Measurements from ENCODE around the gene COBLL1. TPM values are rescaled to one million over a fixed set of nuclear protein-coding genes. Genes with fewer than 3 reads are reported as not detected.

The COBLL1 gene
- total RNA-seq, 1 experiment from 2014 or later: 6.2 TPM

DNA sequence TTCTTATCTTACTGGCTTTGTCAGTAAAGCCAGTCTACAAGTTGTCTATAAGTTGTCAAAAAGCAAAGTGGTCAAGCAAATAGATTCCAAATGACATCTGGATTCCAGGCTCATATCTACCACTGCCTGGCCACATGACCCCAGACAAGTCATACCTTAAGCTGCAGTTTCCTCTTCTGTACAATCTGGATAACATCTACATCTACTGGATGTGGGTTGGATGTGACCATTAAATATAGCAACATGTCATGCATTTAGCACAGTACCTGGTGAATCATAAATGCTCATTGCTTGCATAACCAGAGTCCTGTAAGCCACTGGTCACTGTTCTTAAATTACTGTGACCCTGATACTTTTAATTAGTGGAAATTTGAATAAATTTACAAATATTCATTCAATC, 16.8 kb downstream of the COBLL1 start:
- no peak for DNase-seq (ENCODE audit: extremely low read depth, low read depth)

DNA sequence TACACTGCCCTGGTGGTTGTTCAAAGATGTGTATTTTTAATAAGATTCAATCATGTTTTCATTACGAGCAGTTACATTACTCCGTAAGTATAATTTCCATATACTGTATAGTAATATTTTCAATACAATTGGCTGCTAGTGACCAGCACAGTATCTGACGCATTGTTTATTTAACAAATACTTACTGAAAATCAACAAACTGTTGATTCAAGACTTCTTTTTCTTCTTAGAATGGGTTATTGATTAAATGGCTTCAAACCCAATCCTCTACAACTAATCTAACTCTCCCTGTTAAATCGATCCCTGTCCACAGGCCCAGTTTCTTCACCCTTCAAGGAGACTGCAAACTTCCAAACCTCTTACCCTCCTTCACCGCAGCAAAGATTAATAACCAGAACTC, 18.5 kb downstream of the COBLL1 start:
- no peak for DNase-seq (ENCODE audit: extremely low read depth, low read depth)

DNA sequence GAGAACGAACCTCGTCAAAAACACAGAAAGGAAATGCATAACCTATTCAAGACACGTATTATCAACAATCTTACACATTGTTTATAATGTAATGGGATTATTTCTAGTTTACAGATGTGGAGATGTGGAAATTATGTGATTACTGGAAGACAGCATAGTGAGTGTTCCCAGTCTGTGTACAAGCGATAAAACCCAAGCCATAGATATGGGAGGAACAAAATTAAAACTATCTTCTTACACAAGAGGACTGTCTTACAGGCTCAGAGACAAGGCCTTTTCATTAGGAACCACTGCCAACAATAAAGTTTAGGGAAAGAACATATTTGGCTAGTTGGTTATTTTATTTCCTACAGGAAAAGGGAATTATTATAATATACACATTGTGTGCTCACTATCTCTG, 20.3 kb downstream of the COBLL1 start:
- DNase-seq (ENCODE audit: extremely low read depth, low read depth): no peak

DNA sequence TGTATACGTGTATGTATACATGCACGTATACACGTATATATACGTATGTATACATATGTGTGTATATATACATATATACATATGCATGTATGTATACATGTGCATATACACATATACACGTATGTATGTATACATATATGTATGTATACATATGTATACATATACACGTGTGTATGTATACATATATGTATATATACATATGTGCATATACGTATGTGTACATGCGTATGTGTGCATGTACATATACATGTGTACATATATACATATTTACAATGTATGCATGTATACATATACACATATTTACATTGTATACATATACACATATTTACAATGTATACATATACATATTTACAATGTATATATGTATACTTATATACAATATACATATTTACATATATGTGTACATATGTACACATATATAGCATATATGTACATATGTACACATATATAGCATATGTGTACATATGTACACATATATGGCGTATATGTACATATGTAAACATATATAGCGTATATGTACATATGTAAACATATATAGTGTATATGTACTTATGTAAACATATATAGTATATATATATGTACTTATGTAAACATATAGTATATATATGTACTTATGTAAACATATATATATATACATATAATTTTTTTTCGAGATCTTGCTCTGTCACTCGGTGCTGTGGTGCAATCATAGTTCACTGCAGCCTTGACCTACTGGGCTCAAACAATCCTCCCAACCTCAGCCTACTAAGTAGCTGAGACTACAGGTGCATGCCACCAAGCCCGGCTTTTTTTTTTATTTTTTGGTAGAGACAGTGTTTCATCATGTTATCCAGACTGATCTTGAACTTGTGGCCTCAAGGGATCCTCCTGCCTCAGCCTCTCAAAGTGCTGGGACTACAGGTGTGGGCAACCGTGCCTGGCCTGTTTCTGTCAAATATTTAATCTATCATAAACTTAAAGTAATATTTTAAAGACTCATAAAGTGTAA, 23.2 kb downstream of the COBLL1 start:
- no peak for DNase-seq (ENCODE audit: extremely low read depth, low read depth)

DNA sequence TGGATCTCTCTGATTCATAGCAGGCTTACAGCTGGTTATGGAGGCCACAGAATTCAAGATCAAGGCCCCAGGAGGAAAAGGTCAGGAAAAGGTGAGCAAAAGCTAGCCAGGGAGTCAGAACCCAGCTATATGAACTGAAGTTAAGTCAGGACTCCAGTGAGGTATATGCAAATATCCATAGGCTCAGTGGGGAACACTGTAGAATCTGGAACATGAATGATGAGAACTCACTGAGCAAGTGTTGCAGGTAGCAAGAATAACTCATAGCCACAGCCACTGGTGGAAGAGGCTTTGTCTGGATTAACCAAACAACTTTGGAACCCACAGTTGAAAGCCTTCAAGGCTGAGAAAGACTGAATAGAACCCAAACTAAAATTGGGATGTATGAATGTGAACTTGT, 24.7 kb downstream of the COBLL1 start:
- DNase-seq (ENCODE audit: extremely low read depth, low read depth): no peak

DNA sequence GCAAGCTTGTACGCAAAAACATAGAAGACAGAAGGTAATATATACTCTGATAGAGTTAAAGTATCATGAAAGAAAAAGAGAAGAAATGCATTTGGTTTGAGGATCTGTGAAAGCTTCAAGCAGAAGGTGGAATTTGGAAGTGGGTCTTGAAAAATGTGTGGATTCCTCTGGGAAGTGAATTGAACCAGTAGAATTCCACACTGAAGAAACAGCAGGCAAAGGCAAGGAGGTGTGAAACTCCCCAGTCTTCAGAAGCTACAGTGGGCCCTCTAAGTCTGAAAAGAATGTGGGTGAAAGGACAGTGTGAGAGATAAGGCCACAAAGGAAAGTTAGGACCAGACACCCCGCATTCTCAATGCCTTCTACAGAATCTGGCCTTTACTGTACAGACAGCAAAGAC, 25.6 kb downstream of the COBLL1 start:
- DNase-seq (ENCODE audit: extremely low read depth, low read depth): no peak

DNA sequence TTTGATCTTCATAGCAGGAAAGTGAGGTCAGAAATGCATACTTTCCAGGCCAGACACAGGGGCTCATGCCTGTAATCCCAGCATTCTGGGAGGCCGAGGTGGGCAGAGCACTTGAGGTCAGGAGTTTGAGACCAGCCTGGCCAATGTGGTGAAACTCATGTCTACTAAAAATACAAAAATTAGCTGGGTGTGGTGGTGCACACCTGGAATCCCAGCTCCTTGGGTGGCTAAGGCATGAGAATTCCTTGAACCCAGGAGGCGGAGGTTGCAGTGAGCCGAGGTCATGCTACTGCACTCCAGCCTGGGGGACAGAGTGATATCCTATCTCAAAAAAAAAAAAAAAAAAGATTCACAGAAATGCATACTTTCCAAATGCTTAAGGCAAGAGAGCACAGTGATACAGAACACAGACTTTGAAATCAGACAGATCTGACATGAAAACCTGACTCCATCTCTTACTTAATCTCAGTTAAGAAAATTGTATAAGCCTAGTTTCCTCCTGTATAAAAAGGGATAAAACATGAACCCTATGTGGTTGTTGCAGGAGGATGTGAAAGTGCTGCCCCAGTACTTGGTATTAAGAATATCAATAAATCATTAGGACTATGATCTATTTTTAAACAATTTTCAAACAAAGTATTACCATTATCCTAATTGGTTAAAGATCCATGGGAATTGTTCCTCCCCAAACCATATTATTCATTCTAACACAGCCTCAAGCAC, 26.4 kb downstream of the COBLL1 start:
- DNase-seq (ENCODE audit: extremely low read depth, low read depth): no peak

DNA sequence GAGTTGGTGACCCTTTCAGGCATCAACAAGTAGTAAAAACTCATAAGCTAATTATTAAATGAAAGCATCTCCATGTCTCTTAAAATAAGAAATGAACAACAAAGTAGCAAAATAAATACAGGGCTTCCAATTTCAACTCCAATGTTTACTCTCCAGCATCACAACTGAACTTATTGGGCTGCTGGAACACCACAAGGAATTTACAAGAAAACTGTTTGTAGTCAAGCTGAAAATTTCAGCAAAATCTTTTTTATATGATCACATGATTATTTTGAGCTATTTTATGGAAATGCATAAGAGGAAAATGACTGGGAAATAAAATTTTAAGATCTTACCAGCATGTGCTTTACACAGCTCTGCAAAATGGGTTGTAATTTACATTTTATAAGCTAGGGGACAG, 28.1 kb downstream of the COBLL1 start:
- DNase-seq (ENCODE audit: extremely low read depth, low read depth): no peak

DNA sequence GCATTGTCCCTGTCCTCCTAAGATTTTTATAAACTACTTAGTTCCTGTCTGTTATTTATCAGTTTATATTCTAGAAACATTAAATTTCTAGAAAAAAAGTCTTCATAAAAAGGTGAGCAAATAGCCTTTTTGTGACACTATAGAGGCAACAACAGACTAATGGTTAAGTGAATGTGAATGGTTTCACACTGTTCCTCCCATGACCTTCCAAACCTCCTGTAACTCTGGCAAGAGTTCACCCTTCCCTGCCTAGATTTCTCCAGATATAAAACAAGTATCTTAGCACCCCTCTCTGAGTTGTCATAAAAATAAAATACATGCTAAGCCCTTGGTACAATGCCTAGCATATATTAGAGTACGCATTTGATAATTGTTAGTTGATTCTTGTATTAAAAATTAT, 29.2 kb downstream of the COBLL1 start:
- no peak for DNase-seq (ENCODE audit: extremely low read depth, low read depth)

DNA sequence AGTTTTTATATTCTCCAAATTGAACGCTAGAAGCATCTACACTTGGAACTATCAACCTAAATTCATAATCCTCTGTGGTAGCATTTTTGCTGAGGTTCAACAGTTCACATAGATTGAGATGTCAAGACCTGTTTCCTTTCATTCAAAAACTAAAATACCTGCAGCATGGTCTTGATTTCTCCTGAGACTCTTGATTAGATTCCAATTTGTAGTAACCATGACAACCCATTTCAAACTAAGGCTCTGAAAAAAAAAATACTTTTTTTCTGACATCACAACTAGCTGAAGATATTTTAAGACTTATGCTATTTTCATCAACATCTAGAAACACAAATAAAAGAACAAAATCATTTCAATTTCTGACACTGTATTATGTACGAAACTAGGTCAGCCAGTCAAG, 29.8 kb downstream of the COBLL1 start:
- no peak for DNase-seq (ENCODE audit: extremely low read depth, low read depth)

DNA sequence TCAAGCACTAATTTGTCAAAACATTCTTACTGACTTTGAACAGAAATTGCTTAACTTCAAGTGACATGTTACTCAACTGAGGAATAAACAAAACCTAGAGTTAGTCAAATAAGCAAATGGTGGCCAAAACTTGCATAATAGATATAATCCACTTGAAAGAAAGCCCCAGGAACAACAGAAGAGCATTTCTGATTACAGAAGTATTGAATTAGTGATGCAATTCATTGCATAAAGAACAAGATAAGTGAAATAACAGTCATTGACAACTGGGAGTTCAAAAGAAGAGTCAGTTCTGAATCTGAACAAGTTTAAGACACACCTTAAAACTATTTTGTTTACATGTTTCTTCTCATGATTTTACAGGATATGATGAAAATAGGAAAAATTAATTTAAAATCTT, 30.8 kb downstream of the COBLL1 start:
- DNase-seq (ENCODE audit: extremely low read depth, low read depth): no peak

DNA sequence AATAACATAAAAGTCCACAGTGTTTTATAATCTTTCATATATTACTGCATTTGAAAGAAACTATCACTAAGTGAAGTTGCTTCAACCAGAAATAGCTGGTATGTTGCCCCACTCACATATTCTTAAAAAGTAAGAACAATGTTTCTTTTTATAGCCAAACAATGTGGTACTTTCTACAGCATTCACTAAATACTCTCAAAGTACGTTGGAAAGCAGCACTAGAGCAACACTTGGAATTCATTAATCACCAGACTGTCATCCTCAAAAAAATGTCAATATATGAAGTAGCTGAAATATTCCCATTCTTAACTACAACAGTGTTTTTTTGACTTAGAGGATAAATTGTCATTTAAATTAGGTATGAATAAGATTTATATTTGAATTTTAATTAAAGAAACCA, 32.8 kb downstream of the COBLL1 start:
- DNase-seq (ENCODE audit: extremely low read depth, low read depth): no peak

DNA sequence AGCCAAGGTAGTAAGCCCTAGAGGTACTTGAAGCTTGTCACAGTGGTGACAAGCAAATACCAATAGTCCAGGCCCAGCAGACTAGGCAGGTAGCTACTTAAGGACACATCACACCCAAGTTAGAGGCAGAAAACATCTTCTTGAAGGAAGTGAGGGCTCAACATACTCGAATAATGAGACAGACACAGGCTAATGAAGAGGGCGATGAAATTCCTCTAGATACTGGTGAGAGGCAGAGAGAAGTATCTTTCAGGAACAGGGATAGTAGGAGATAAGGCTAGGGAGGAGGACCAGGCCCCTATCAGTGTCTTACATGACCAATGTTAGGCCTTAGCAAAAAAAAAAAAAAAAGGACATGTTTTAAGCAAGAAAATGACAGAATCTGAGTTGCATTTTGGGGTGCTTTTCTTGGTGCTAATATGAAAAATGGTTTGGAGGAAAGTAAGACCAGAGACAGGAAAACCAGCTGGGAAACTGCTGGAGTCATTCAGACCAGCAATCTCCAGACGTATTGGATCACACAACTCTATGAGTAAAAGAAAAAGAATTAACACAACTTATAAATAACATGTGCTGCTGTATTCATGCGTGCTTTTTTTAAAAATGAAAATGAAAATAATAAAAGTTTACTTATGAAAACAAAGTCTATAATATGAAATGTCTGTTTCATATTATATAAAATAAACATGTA, 37.7 kb downstream of the COBLL1 start:
- no peak for DNase-seq (ENCODE audit: extremely low read depth, low read depth)

DNA sequence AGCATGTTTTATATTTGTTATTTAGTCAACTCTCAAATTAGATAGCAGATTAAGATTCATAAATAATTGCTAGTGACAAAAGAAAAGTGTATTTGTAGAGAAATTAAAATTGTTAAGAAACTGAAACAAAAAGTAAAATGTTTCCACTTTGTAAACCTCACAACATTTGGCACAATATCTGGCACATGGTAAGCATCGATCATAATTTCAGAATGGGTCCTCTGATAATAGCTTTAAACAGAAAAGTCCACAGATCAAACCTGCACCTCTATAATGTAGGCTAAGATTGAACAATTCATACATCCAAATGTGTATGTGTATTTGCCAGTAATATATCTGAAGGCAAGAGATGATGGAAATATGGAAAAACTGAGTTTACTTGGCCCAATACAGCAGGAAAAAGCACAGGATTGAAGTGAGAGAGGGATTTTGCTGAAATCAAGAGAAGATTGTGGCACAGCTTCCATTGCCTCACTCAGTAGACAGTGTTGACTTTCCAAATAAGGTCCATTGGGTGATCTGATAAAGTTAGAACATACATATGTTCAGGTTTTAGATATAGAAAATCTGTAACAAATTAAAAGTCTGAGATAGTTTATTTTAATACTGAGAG, 39.4 kb downstream of the COBLL1 start:
- DNase-seq (ENCODE audit: extremely low read depth, low read depth): no peak

DNA sequence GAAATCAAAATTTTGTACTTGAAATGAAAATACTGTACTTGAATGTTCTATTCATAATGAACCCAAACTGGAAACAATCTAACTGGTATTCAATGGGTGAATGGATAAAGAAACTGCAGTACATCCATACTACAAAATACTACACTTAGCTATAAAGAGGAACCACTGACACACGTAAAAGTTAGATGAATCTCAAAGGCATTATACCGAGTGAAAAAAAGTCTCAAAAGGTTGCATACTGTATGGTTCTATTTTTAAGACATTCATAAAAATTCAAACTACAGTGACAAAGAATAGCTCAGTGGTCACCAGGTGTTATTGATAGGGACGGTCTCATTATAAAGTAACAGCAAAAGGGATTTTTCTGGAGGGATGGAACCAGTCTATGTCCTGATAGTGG, 41.1 kb downstream of the COBLL1 start:
- DNase-seq (ENCODE audit: extremely low read depth, low read depth): no peak

DNA sequence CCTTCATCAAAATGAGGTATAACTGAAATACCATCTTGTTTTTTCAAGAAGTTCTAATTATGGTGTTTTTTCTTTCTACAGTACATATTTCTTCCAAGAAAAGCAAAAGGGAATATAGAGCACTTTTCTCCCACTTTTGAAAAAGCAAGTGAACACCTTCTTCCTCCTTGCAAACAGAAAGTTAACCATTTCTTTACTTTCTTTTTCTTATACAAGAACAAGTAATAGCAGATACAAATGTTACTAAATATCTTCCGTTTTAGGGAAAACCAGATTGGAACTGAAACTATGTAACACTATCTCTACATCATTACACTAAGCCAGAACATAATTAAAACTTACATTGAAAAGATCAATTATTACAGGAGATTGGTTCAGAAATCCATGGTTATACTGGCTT, 44.0 kb downstream of the COBLL1 start:
- DNase-seq (ENCODE audit: extremely low read depth, low read depth): no peak

DNA sequence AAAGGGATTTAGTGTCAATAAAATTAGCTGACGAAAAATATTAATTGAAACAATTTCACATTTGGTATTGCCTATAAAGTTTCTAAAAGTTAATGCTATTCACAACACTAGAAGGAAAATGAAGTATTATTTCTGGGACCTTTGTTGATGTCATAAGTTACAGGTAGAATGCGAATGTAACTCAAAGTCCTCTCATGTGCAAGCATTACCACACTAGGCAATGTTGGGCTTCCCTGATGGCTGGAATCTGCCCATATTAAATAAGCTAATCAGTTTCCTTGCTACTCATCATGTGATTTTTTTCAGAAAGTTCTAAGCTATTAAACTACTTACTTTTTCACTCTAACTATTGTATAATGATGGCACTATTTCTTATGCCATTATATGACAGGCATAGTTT, 44.6 kb downstream of the COBLL1 start:
- no peak for DNase-seq (ENCODE audit: extremely low read depth, low read depth)

DNA sequence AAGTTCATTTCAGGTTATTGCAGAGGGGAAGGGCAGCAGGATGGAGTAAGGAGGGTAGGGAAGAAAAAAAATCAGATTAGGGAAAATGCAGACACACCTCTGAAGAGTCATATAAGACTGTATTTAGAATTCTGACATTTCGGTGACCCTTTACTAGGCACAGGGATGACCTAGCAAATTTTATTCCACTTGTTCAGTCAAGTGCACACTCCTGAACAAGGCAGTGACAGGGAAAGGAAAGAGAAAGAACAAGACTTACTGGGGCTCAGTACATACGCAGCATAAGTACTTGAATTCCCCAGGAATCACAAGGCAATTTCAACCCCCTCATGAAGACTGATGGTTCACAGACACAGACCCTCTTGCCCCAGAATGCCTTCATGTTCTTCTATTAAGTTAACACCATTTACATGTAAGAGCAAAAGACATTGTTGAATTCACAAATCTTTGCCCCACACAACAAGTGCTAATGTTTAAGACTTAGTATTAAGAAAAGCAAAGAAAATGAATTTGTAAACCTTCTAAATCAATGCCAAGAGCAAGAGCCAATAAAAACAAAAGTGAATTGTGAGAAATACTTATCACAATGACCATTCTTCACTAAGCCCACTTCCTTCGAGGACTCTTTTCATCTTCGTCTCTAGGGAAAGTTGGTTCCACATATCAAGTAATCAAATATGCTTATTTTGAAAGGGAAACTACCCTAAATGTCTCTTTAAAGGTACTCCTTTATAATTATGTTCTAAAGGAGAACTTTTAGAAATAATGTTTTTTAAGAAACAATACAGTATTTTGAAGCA, 47.0 kb downstream of the COBLL1 start:
- no peak for DNase-seq (ENCODE audit: extremely low read depth, low read depth)

DNA sequence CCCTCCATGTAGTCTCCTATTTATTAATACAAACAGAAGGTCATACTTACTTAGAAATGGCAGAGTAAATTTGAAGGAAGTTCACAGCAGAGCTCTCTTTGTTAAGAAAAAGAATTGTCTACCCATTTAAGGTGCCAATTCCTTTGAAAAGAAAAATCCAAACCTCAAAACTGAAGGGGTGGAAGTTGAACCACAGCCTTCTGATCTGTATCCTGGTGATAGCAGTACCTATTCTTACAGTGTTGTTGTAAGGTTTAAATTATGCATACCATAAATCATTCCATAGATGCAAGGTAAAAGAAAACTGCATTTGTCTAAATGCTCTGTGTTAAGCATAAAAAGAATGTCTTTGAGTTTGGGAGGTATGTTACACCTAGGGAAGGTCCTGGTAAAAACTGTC, 47.6 kb downstream of the COBLL1 start:
- no peak for DNase-seq (ENCODE audit: extremely low read depth, low read depth)

DNA sequence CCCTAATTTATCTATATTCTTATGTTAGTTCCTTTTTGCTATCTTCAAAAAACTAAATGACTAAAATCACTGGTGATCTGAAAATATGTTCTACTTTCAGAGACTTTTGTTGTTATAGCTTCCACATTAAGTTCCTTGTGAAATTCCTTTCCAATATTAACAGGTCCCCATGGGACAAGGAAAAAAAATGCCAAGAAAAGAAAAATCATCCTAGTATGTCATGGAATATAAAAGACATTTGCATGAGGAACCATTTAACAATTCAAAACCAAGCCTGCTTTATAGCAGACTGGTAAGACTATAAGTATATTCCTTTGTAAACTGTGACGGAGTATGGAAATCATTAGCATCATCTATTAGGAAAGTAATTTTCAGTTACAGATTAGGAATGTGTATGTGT, 48.1 kb downstream of the COBLL1 start:
- DNase-seq (ENCODE audit: extremely low read depth, low read depth): no peak
